SH-SY5Y (cell line): ENCODE measurements around the gene CACNB1.

Experiments used
- GATA2 ChIP-seq: IDR thresholded peaks from 2 replicates; pipeline ENCODE4 v1.6.1; 2011; ENCODE audit warnings: mild to moderate bottlenecking, low read depth, low read length
- GATA3 ChIP-seq: IDR thresholded peaks from 2 replicates; pipeline ENCODE4 v1.6.1; 2011; ENCODE audit warnings: low read depth, mild to moderate bottlenecking, low read length, moderate library complexity

- TF ChIP-seq GATA2 (no peak), GATA3 (no peak)
Observed at GRCh38 chr17:39235555-39236449, 38.3 kb upstream of the CACNB1 start.
